Activated CD8-positive, alpha-beta memory T cell treated with anti-CD3 and anti-CD28 coated beads for 24 hours (primary cell): ENCODE data around the gene PRKG1.
"Not testable (repeated sequence)": the region's sequence is repeated elsewhere in the genome, so short reads cannot be mapped to it uniquely, and the experiment has no call there.

ENCODE experiments used
- DNase-seq: peaks from one replicate; pipeline ENCODE4 v3.0.0-alpha.2; 2020

The PRKG1 gene

DNA sequence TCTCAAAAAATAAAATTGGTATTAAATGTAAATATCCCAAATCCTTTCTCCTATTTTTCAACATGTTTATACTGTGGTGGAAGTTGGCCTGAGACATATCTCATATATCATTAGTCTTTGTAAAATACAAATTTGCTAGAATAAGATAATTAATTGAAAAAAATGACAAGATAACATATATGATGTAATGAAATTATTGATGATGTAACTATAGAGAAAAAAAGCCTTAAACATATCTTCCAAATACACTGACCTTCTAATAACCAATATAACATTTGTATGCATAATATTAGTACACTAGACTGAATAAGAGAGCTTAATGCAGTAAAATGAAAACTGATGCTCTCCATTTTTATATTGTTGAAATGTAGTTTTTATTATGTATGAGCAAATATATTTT, 104.3 kb downstream of the PRKG1 start:
- DNase-seq, result no peak

DNA sequence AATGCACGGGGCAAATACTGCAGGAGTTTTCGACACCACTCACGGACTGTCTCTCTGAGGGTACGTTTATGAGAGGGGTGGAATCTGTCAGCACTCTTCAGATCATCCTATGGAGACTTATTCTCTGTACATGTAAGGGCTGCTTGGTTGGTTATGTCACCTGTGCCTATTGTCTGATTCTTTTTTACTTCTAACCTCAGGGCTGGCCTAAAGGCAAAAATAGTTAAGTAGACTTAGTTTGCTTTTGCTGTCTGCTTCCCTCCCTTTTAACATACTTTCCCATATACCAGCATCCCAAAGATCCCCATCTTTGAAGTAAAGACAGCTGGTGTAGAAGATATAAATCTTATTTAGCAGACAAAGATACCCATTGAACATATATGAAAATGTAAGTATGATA, 105.9 kb downstream of the PRKG1 start:
- no peak for DNase-seq

DNA sequence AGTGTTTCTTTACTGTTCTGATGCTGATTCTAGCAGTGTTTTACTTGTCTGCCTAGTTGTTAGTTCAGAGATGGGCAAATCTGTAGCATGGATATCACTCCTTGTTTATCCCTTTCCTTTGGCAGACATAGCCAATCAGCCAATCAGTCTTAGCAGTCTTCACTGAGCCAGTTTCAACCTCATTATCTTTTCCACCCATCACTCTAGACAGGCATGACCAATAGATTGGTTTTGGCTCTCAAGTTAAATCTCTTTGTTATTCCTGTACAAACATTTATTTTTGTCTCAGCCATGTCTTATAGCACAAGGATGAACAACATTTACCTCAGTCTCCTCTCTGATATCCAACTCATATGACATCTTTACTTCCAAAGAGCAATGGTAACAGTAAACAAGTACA, 109.5 kb downstream of the PRKG1 start:
- no peak for DNase-seq

DNA sequence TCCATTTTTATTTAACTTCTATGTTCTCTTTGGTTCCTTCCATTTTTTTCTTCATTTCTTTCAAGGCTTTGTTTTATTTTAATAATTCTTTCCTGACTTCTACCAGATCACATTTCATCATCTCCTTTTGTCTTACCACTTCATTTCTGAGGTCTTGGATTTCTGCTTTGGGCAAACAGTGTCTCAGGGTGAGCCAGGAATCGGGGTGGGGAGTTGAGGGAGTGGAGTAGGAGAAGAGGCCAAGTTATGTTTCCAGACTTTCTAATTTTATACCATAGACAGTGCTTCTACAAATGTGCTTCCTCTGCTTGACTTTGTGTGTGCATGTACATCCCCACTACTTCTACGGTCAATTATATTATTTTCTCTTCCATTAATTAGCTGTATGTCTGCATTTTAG, 112.1 kb downstream of the PRKG1 start:
- DNase-seq, result no peak

DNA sequence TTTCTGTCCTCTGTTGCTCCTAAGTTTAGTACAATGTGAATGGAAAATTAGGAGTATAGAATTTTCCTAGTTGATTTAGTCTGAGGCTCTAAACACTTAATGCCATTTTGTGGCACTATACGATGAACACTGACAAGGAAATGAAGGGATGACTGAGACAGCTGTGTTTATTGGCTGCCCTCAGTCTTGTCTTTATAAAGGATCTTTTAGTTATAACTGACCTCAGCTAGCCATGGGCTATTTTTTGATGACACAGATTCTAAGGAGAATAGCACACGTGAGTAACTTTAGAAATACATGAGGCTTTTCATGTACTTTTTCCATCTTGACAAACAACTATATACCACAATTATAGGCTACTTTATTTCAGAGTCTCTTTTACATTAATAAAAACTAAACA, 113.7 kb downstream of the PRKG1 start:
- DNase-seq, result no peak

DNA sequence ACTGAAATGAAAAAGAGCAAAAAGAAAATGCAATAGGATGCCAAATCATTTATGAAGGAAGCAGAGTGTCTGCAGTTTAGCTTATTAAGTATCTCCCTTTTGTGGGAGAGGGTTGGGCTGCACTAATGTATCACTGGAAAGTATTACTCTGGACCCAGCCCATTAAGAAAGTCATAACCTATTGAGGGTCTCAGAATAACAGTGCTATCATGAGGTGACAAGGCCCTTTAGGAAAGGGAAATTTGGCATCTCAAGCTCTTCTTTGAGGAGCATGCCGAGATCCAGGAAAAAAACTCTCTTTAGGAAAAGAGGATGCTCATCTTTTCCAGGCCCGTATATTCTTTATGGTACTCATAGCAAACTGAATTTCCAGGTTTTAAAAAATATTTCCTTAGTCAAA, 114.6 kb downstream of the PRKG1 start:
- no peak for DNase-seq

DNA sequence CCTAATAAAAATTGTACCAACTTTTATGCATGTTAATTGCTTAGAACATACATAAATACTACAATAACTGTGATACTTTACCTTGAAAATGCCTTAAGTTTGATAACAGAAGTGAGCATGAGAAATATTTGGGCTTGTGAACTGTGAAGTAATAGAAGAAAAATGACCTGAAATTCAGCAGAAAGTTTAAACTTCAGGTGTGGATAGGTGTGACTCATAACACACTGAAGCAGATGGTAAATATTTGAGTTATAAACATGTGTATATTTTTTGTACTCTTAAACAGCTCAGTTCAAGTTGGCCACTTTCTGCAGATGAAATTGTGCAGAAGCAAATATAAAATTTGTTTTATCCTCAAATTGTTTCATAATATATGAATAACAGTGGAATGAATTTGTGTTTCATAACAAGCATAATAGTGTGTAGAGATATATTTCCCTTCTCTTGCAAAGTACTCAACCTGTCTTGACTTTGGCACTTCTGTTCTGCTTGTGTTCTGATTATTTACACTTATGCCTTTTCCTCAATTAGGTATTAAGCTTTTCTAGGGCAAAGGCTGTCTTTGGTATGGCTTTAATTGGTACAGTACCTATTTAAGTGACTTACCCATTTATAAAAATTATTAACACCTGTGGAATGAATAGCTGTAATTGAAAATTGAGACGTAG, 122.4 kb downstream of the PRKG1 start:
- DNase-seq, result no peak

DNA sequence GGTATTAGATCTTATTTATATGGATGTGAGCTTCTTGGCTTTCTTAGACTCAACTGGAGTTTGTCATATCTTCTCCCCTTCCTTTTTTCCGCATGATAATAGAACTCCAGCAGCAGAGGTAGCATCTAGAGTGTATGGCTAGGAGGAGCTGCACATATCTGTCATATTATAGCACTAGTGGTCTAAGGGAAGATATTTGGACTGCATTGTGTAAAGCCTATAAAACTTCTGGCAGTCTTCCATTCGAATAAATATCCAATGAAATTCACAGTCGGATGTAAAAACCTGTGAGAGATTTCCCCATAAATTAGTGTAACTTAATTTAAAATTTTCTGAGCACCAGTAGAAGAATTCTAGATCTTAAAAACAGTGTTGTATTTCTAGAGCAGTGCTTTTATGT, 123.9 kb downstream of the PRKG1 start:
- DNase-seq, result no peak

DNA sequence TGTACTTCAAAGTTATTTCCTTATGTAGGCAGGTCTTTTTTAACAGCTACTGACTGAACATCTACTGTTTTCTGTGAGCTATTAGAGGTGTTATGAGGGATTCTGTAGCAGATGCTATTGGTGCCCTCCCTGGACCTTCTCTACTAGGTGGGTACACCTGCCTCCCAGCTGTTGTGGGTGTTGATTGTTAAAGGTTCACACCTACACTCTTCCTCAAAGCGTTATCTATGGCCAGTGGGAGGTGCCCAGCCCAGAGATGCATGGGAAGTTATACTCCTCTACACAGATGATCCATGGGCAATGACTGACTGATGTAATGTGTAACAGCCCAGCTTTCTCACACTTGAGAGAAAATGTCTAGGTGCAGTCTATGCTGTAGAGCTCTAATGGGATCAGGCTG, 127.7 kb downstream of the PRKG1 start:
- DNase-seq, result no peak

DNA sequence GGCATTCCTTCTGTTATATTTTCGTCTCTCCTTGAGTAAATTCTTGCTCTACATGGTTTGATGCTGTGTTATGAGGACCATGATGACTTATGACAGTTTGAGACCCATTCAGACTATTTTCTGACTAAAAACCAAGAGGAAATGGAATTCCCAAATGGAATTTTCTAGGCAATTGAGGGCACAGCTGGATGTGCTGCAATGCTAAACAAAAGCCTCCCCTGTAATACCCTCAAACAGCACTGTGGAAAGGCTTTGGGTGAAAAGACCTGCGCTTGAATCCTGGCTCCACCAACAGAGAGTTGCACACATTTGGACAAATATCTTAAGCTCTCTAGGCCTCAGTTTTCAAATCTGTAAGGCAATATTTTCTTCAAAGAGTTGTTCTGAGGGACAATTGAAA, 129.1 kb downstream of the PRKG1 start:
- DNase-seq, result no peak

DNA sequence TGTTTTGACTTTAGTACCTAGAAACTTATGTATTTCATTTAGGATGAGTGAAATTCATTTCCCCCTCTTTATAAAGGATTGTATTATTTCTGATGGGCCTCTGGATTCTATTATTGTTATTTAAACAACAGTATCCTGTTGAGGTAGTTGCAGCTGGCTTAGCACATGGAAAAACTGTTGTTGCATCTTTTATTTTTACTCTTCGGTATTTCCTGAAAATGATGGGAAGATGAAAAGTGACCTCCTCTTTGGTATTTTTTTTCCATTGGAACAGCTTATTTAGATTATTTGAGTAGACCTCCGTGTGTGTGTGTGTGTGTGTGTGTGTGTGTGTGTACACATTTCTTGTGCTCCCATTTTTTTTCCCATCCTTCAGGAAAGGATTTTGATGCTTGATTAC, 129.8 kb downstream of the PRKG1 start:
- no peak for DNase-seq

DNA sequence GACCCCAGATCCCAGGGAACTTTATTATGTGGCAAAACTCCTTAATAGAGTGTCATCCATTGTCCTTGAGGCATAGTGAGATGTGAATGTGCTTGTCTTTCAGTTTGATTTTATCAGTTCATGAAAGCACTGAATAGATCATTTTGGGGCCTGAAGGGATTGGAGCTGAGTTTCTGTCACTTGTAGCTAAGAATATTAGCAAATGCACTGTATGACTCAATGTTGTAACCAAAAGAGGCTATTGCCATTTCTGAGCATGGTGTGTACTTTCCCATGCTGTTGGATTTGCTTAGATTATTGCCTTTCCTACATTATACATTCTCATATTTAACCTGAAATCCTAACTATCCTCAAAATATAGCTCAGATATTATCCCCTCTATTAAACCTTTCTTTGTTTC, 130.4 kb downstream of the PRKG1 start:
- DNase-seq, result no peak

DNA sequence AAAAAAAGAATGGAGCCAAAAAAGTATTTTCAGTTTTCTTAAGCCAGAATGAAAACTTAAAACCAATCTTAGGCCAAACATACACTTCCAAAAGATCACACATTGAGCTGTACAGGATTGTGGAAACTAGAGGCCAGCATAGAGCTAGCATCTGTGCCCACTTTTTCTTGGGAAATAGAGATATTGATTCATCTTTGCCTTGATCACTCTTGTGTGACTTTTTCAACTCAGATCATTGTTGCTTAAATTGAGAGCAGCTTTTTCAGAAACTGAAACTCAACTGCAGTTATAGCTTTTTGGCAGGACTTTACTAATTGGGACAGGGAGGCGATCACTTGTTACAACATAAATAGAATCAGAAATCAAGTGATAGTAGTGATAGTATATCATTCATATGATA, 132.2 kb downstream of the PRKG1 start:
- no peak for DNase-seq

DNA sequence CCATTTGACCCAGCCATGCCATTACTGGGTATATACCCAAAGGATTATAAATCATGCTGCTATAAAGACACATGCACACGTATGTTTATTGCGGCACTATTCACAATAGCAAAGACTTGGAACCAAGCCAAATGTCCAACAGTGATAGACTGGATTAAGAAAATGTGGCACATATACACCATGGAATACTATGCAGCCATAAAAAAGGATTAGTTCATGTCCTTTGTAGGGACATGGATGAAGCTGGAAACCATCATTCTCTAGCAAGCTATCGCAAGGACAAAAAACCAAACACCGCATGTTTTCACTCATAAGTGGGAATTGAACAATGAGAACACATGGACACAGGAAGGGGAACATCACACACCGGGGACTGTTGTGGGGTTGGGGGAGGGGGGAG, 138.7 kb downstream of the PRKG1 start:
- not testable (repeated sequence) for DNase-seq

DNA sequence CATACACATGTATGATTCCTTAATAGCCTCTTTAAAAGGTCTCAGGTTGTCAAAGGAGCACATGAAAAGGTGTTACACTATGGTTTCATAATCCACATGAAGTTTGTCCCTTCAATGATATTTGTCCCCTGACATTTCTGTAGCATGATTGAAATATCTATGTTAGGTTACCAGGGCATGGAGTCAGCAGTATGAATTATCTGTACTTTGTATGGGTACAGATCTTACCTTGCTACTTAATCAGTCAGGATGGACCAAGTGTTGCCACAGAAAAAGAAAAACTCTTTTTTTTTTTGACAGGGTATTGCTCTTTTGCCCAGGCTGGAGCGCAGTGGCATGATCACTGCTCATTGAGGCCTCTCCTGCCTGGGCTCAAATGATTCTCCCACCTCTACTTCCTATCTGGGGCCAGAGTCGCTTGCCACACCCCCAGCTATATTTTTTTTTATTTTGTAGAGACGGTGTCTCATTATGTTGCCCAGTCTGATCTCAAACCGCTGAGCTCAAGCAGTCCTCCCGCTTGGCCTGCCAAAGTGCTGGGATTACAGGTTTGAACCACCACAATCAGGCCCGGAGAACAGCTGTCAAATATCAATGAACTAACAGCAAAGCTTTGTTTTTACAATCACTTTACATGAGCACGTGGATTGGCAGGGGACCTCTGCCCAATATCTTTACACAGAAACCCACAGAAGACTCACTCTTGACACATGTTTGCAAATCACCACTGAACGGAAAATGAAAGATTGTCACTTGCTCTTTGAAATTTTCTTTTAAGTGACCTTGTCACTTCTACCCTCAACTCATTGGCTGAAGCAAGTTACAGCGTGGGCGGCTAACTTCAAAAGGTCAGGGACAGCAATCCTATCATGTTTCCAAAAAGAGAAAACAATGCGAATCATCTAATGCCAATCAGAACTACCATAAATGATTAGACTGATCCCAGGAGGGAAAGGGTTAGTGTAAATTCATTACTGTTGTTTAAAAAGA, 140.2 kb downstream of the PRKG1 start:
- DNase-seq, result no peak

DNA sequence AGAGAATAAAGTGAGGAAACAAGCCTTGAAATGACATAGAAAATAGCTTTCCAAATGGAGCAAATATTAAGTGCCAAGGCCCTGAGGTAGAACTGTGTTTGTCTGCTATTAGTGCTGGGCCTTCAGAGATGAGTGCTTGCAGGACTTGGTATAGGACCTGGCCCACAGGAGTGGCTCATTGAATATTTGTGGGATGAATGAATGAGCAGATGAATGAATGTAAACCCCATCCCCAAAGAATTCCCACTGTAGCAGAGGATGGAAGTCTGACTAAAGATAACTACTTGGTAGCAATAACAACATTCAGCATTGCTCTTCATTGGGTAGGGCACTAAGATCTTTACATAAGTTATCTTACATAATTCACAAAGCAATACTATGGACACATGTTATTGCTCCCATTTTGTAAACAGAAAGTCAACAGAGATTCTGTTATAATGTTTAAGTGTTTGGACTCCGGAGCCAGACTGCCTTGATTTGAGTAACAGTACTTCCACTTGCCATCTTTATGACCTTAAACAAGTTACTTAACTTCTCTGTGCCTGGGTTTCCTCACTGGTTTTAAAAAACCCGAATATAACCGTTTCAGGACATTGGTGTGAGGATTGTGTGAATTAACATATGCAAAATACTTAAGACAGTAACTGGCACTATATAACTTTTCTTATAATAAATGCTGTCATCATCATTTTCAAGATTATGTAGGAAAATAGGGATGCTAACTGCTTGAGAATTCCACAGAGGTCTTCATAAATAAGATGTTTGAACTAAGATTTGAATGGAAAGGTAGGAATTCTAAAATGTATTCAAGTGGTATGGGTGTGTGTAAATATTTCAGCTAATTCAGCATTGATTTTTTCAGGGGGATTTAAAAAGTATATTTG, 141.9 kb downstream of the PRKG1 start:
- no peak for DNase-seq

DNA sequence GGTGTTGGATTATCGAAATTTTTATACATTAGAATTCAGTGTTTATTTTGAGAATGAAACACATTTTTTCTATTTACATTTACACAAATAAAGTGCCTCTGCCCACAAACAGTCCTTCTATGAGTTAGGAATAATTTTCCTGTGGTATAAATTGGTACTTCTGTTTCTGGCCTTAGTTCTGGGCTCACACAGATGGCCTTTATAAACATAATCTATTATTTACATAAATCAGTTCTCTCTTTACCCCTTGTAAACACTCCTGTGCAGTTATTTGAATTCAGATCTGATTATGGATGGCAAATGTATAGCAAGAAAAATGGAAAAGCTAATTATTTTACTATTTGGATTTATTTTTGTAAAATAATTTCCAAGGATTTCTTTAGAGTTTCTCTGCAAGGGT, 143.2 kb downstream of the PRKG1 start:
- no peak for DNase-seq

DNA sequence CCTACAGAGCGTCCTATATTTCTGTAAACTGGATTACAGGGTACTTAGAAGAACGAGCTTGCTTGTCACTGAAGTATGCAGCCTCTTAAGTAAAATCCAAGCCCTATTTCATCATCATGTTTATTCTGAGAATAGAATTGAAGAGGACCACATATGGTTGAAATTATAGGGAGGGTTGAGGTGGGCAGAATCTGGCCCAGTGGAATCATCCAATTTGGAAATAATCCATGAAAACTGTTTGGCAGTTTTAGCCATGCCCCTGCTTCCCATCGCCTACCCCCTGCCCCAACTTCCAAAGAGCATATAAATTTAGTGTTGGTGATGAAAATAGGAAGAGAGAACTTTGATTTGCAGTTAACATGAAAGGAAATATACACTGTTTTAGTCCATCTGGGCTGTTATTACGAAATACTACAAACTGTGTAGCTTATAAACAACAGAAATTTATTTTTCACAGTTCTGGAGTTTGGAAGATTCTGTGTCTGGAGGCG, 150.4 kb downstream of the PRKG1 start:
- DNase-seq, result no peak

DNA sequence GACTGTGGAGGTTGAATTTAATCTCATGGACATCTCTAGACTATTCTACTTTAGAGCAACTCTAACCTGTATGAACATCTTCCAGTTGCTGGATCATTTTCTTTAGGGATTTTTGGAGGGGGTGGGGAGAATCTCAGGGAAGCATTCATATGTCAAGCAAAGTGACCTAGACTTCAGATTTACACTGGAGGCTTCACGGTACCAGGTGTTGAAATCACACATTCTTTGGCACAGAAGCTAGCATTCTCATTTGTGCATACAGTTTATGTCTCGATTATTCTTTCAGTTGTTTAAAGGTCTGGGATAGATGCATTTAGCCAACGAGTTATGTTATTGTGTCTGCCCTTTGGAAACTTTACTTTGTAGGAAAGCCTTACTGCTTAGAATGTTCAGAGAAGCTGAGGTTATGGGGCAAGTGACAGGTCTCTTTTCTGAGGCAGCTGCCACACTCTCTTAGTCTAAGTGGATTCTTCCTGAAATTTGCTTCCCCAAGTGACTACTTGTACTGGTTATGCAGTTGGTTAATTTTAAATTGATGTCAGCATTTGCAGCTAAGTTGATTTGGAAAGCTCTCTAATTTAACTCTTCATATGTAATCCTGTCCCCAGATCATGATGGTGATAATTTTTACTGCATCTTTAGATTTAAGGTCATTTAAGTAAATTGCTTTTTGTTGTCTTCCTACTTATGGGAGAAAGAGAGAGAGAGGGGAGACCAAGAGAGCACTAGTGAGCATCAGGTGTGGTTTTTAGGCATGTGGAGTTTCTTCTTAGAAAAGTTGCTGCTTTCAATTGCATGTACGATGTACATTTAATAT, 153.8 kb downstream of the PRKG1 start:
- no peak for DNase-seq

DNA sequence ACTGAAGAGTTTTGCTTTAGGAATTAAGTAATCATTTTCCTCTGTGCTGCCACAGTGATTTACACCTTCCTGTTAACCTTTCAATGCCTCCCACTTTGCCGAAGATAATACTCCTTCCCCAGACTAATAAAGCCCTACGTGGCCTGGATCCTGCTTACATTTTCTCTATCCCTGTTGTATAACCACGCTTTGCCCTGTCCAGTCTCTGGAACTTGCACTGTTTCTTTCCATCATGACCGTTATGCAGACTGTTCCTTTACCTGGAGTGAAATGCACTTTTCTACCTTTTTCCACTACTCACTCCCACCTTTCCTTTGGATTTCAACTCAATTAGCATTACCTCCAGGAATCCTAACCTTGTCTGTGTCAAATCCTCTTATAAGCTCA, 154.4 kb downstream of the PRKG1 start:
- DNase-seq, result no peak

DNA sequence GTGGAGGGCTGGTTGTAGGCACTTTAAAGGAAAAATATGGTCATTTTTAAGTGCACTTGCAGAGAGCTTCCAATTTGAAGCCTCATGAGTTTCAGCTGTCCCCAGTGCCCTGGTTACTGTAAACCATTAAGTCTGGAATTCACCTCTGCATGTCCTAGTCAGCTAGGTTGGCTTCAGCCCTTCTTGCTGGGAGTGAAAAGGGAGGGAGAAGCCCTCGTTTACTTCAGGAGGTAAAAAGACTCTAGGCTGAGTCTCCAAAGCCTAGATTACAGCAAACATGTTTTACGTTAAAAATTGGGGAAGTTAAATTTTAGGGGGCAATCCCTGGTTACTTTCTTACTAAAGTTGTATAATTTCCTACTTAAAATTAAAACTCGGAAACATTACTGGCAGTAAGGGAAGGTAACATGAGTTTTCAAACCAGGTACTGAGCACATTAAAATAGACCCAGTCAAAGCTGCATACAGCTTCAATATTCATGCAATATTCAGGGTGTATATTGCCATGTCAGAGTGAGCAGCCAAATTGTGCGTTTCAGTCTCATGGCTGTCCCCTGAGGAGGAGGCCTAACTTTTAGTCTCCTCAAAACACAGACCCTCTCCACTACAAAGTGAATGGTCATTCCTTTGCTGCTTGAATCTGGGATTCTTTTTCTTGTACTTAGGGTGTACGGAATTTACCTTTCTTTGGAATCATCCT, 156.7 kb downstream of the PRKG1 start:
- DNase-seq, result no peak

DNA sequence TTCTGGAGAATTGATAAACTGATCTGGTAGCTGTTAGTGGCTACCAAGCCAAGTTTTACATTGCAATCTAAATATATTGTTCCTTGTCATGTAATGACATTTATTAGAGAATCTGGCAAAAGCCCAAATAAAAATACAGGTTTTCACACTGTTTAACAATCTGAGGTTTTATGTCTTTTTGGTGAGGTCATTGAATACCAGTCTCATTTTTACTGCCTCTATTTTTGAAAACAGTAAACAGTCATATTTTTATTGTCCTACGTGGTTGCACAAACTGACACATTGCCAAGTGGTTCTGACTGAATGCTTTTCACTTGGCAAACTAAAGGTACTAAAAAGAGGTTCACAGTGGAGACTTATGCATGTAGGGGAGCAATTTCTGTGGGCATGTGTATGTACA, 157.5 kb downstream of the PRKG1 start:
- DNase-seq, result no peak
